Peyer's patch (tissue), 4 donors: ENCODE measurements around the gene CCDC194. TPM values are rescaled to one million over a fixed set of nuclear protein-coding genes. Genes with fewer than 3 reads are reported as not detected.
A peak's percentile ranks its signal among the peaks of the same experiment; 100 is the strongest.

ENCODE experiments used
- DNase-seq, 3 donors: peaks; one replicate each; pipeline ENCODE4 v3.0.0-alpha.2; 2017 to 2019
- H3K27ac ChIP-seq, 4 donors: fragments of 200-600 bp; sonication (generic); one replicate each; pipeline ENCODE4 v1.5.1; 2016 to 2019
- H3K27me3 ChIP-seq, 2 donors: fragments of 200-600 bp; sonication (generic); one replicate each; pipeline ENCODE4 v1.5.1; 2019
- H3K36me3 ChIP-seq, 3 donors: fragments of 200-600 bp; sonication (generic); one replicate each; pipeline ENCODE4 v1.5.1; 2016 to 2019
- H3K4me1 ChIP-seq, 4 donors: fragments of 200-600 bp; sonication (generic); one replicate each; pipeline ENCODE4 v1.5.1; 2016 to 2019
- H3K4me3 ChIP-seq, 4 donors: fragments of 200-600 bp; sonication (generic); 1 replicate in 3 of 4; 2 replicates in 1 of 4; pipeline ENCODE4 v1.5.1; 2016 to 2019; ENCODE audit warnings: mild to moderate bottlenecking in 1 of 4
- H3K9me3 ChIP-seq, 4 donors: fragments of 200-600 bp; sonication (generic); one replicate each; pipeline ENCODE4 v1.5.1; 2016 to 2019; ENCODE audit warnings: mild to moderate bottlenecking in 1 of 4
- POLR2A ChIP-seq, 2 donors: fragments of 450-650 bp; IDR thresholded peaks; one replicate each; pipeline ENCODE4 v1.5.1; 2017; ENCODE audit warnings: antibody characterized with exemption in 2 of 2, mild to moderate bottlenecking in 2 of 2, moderate library complexity in 2 of 2
- total RNA-seq, 4 donors: library from RNA; depleted of rRNA; stranded (reverse); fragments of >200 nt; gene quantifications; one replicate each; pipeline ENCODE4 v1.1.0, GENCODE V29; 2016
- TF ChIP-seq, protein P1 (sequence below), 6 experiments: fragments of 450-650 bp in 4 of 6; fragments of 200-600 bp in 2 of 6; sonication (generic) in 1 of 6; IDR thresholded peaks; one replicate each; pipeline ENCODE4 v1.5.1; 2017 to 2019; ENCODE audit warnings: antibody characterized with exemption in 6 of 6, mild to moderate bottlenecking in 3 of 6, moderate library complexity in 1 of 6

The CCDC194 gene
- total RNA-seq, 4 donors from 2014 or later, result not detected

GRCh38 chr19:17420475-17420924, 26.5 kb upstream of the CCDC194 start:
- peak in 2 of 3 donors; percentile 60 to 64 for DNase-seq
- Histone ChIP-seq H3K27me3 (no peaks in the 10 kb centered on the region), H3K4me1 (peaks cover 0 to 13% (median 1%) of the 10 kb centered on the region in 4 donors), H3K36me3 (peaks cover 0 to 7% (median 0%) of the 10 kb centered on the region in 3 donors), H3K4me3 (peak overlapping the region; percentile 76 to 87 (median 84)), H3K27ac (peak overlapping the region; percentile 47 to 81 (median 72)), H3K9me3 (no peaks in the 10 kb centered on the region)
- TF ChIP-seq POLR2A (IDR thresholded peaks at IDR 0.05), result peak in 1 of 2 donors; percentile 9
- TF ChIP-seq, protein P1, sequence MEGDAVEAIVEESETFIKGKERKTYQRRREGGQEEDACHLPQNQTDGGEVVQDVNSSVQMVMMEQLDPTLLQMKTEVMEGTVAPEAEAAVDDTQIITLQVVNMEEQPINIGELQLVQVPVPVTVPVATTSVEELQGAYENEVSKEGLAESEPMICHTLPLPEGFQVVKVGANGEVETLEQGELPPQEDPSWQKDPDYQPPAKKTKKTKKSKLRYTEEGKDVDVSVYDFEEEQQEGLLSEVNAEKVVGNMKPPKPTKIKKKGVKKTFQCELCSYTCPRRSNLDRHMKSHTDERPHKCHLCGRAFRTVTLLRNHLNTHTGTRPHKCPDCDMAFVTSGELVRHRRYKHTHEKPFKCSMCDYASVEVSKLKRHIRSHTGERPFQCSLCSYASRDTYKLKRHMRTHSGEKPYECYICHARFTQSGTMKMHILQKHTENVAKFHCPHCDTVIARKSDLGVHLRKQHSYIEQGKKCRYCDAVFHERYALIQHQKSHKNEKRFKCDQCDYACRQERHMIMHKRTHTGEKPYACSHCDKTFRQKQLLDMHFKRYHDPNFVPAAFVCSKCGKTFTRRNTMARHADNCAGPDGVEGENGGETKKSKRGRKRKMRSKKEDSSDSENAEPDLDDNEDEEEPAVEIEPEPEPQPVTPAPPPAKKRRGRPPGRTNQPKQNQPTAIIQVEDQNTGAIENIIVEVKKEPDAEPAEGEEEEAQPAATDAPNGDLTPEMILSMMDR (IDR thresholded peaks at IDR 0.05), result peak in 2 of 6 experiments; percentile 7 to 18

GRCh38 chr19:17419621-17420474, 25.9 kb upstream of the CCDC194 start, which contains the start of gene MVB12A:
TSS of gene MVB12A (plus strand) at chr19:17420047. CDS start at chr19:17420136, 89 bp downstream.
- peak within 1 kb of the TSS; percentile 56 to 81 (median 76) for H3K27ac ChIP-seq

DNA sequence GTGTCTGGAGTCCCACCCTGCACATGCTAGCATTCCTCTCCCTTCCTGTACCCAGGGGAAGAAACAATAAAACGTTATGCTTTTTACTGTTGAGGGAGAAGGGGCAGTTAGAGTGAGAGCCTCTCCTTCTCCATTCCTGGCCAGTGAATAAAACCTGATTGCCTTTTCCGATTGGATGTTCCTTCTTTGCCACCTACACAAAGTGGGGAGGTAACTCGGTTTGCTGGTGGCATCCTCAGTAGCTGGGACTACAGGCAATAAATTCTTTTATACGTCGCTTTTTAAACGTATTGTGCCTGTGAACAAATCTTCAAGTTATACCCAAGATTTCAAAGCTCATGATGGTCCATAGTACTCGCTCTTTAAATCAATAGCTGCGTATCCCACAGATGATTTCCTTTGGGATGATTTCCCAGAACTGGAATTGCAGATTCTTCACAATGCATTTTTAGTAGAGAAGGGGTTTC, 25.2 kb upstream of the CCDC194 start:
- Histone ChIP-seq H3K27me3 (no peaks in the 10 kb centered on the region), H3K4me3 (peak overlapping the region; percentile 76 to 87 (median 84)), H3K36me3 (peaks cover 0 to 10% (median 0%) of the 10 kb centered on the region in 3 donors), H3K9me3 (no peaks in the 10 kb centered on the region), H3K27ac (peak overlapping the region; percentile 56 to 81 (median 76)), H3K4me1 (peaks cover 0 to 13% (median 1%) of the 10 kb centered on the region in 4 donors)
- no peak for DNase-seq
- TF ChIP-seq POLR2A (IDR thresholded peaks at IDR 0.05), result peak in 1 of 2 donors; percentile 1
- TF ChIP-seq, protein P1 (IDR thresholded peaks at IDR 0.05), result no peak

More at GRCh38 chr19:17419621-17420474, 25.9 kb upstream of the CCDC194 start, which contains the start of gene MVB12A:
- Histone ChIP-seq H3K36me3 (peaks cover 0 to 7% (median 0%) of the 10 kb centered on the region in 3 donors), H3K9me3 (no peaks in the 10 kb centered on the region), H3K27me3 (no peaks in the 10 kb centered on the region), H3K4me1 (peaks cover 0 to 13% (median 1%) of the 10 kb centered on the region in 4 donors), H3K4me3 (peak within 1 kb of the TSS; percentile 76 to 87 (median 84))
- TF ChIP-seq, protein P1 (IDR thresholded peaks at IDR 0.05), result no peak
- peak; percentile 9 to 31 for TF ChIP-seq POLR2A (IDR thresholded peaks at IDR 0.05)
- DNase-seq, result peak; percentile 95 to 98 (median 98)

DNA sequence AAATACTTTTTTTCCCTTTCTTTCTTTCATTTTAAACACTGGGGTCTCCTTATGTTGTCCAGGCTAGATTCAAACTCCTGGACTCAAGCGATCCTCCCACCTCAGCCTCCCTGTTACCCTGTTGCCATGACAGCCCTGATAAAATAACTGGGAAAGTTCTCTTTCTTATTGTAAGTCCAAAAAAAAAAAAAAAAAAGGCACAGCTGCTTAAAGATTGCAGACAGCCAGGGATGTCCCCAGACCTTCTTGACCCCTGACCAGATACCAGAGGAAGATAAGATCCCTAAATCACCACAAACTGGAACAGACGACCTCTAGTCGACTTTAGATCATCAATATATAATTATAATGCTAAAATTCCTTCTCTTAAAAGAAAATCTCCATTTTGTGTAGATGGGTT, 24.7 kb upstream of the CCDC194 start:
- TF ChIP-seq, protein P1 (IDR thresholded peaks at IDR 0.05), result no peak
- no peak for TF ChIP-seq POLR2A (IDR thresholded peaks at IDR 0.05)
- H3K4me1 ChIP-seq, result peaks cover 0 to 13% (median 1%) of the 10 kb centered on the region in 4 donors
- no peak for DNase-seq
- no peaks in the 10 kb centered on the region for H3K9me3 ChIP-seq
- no peak overlapping the region for H3K4me3 ChIP-seq
- peaks cover 0 to 10% (median 0%) of the 10 kb centered on the region in 3 donors for H3K36me3 ChIP-seq
- no peaks in the 10 kb centered on the region for H3K27me3 ChIP-seq
- H3K27ac ChIP-seq, result no peak overlapping the region

- no peak for TF ChIP-seq POLR2A (IDR thresholded peaks at IDR 0.05)
- TF ChIP-seq, protein P1 (IDR thresholded peaks at IDR 0.05), result no peak
- DNase-seq, result no peak
- no peak overlapping the region for H3K27ac ChIP-seq
- peaks cover 0 to 16% (median 0%) of the 10 kb centered on the region in 3 donors for H3K36me3 ChIP-seq
- no peaks in the 10 kb centered on the region for H3K9me3 ChIP-seq
- no peak overlapping the region for H3K4me3 ChIP-seq
- no peaks in the 10 kb centered on the region for H3K27me3 ChIP-seq
- H3K4me1 ChIP-seq, result peaks cover 0 to 6% (median 1%) of the 10 kb centered on the region in 4 donors
Measured at GRCh38 chr19:17415121-17415520, 21.1 kb upstream of the CCDC194 start.
